ENCODE data around the gene PHLDB1. TPM values are rescaled to one million over a fixed set of nuclear protein-coding genes. Genes with fewer than 3 reads are reported as not detected.

PHLDB1 gene
- total and polyA plus RNA-seq, 5 donors: 110 to 177 (median 136) TPM

- ATAC-seq: peak; percentile 5 to 31
- Histone ChIP-seq H3K27me3 (ENCODE audit: control insufficient read depth, insufficient read depth) (no peaks in the 10 kb centered on the region), H3K9me3 (ENCODE audit: control insufficient read depth, low read length) (no peaks in the 10 kb centered on the region), H3K4me3 (ENCODE audit: low read length) (no peak overlapping the region), H3K27ac (ENCODE audit: low read length) (peak overlapping the region; percentile 84), H3K4me1 (ENCODE audit: control insufficient read depth, insufficient read depth, low read length) (peaks cover 26% of the 10 kb centered on the region)
- intact Hi-C loops (cut with DNase I): no loop called here
- DNase-seq: peak; percentile 69 to 83 (median 77)
- 39% methylated on average over 9 of the region's 9 CpGs for WGBS
Measured at GRCh38 chr11:118622376-118623268, 15.2 kb downstream of the PHLDB1 start.

- Histone ChIP-seq H3K27me3 (ENCODE audit: control insufficient read depth, insufficient read depth) (no peaks in the 10 kb centered on the region), H3K27ac (ENCODE audit: low read length) (peak overlapping the region; percentile 84), H3K9me3 (ENCODE audit: control insufficient read depth, low read length) (no peaks in the 10 kb centered on the region), H3K4me3 (ENCODE audit: low read length) (no peak overlapping the region), H3K4me1 (ENCODE audit: control insufficient read depth, insufficient read depth, low read length) (peaks cover 22% of the 10 kb centered on the region)
- WGBS: 53% methylated on average over 4 of the region's 4 CpGs
- DNase-seq (peak in 2 of 3 donors; percentile 61 to 72), ATAC-seq (no peak)
- intact Hi-C loops (cut with DNase I): no loop called here
Measured at GRCh38 chr11:118623269-118623655, 15.8 kb downstream of the PHLDB1 start.

- no peaks in the 10 kb centered on the region for H3K9me3 ChIP-seq (ENCODE audit: control insufficient read depth, low read length)
- H3K27me3 ChIP-seq (ENCODE audit: control insufficient read depth, insufficient read depth): no peaks in the 10 kb centered on the region
- intact Hi-C loops (cut with DNase I): no loop called here
- peaks cover 19% of the 10 kb centered on the region for H3K4me1 ChIP-seq (ENCODE audit: control insufficient read depth, insufficient read depth, low read length)
- DNase-seq: peak; percentile 19 to 41 (median 40)
- no peak overlapping the region for H3K4me3 ChIP-seq (ENCODE audit: low read length)
- 81% methylated on average over 6 of the region's 6 CpGs for WGBS
- no peak overlapping the region for H3K27ac ChIP-seq (ENCODE audit: low read length)
- ATAC-seq: no peak
Measured at GRCh38 chr11:118625036-118625690, 17.7 kb downstream of the PHLDB1 start.

GRCh38 chr11:118625976-118626375 lies 18.6 kb downstream of the PHLDB1 start:
- 83% methylated on average over 2 of the region's 2 CpGs for WGBS
- no peak overlapping the region for H3K4me3 ChIP-seq (ENCODE audit: low read length)
- peaks cover 13% of the 10 kb centered on the region for H3K4me1 ChIP-seq (ENCODE audit: control insufficient read depth, insufficient read depth, low read length)
- H3K27ac ChIP-seq (ENCODE audit: low read length): no peak overlapping the region
- H3K9me3 ChIP-seq (ENCODE audit: control insufficient read depth, low read length): no peaks in the 10 kb centered on the region
- H3K27me3 ChIP-seq (ENCODE audit: control insufficient read depth, insufficient read depth): no peaks in the 10 kb centered on the region
- intact Hi-C loops (cut with DNase I): no loop called here
- DNase-seq (peak in 2 of 3 donors; percentile 16 to 19), ATAC-seq (no peak)

- Histone ChIP-seq H3K4me1 (ENCODE audit: control insufficient read depth, insufficient read depth, low read length) (peaks cover 10% of the 10 kb centered on the region), H3K9me3 (ENCODE audit: control insufficient read depth, low read length) (no peaks in the 10 kb centered on the region), H3K27ac (ENCODE audit: low read length) (peak overlapping the region; percentile 28), H3K4me3 (ENCODE audit: low read length) (no peak overlapping the region), H3K27me3 (ENCODE audit: control insufficient read depth, insufficient read depth) (no peaks in the 10 kb centered on the region)
- WGBS: 83% methylated on average over 10 of the region's 10 CpGs
- intact Hi-C loops (cut with DNase I): no loop called here
- DNase-seq: peak; percentile 19 to 54 (median 50)
- no peak for ATAC-seq
Measured at GRCh38 chr11:118627566-118627965, 20.2 kb downstream of the PHLDB1 start.

- ATAC-seq (no peak), DNase-seq (peak in 1 of 3 donors; percentile 48)
- intact Hi-C loops (cut with DNase I): no loop called here
- Histone ChIP-seq H3K9me3 (ENCODE audit: control insufficient read depth, low read length) (no peaks in the 10 kb centered on the region), H3K27ac (ENCODE audit: low read length) (peak overlapping the region; percentile 28), H3K4me3 (ENCODE audit: low read length) (no peak overlapping the region), H3K4me1 (ENCODE audit: control insufficient read depth, insufficient read depth, low read length) (peaks cover 9% of the 10 kb centered on the region), H3K27me3 (ENCODE audit: control insufficient read depth, insufficient read depth) (no peaks in the 10 kb centered on the region)
- 92% methylated on average over 20 of the region's 20 CpGs for WGBS
Measured at GRCh38 chr11:118628031-118628430, 20.6 kb downstream of the PHLDB1 start.

GRCh38 chr11:118628432-118628831 lies 21.0 kb downstream of the PHLDB1 start:
- H3K27me3 ChIP-seq (ENCODE audit: control insufficient read depth, insufficient read depth): no peaks in the 10 kb centered on the region
- no peaks in the 10 kb centered on the region for H3K9me3 ChIP-seq (ENCODE audit: control insufficient read depth, low read length)
- ATAC-seq: peak; percentile 63
- intact Hi-C loops (cut with DNase I): no loop called here
- no peak overlapping the region for H3K4me3 ChIP-seq (ENCODE audit: low read length)
- WGBS: 70% methylated on average over 13 of the region's 13 CpGs
- H3K27ac ChIP-seq (ENCODE audit: low read length): peak overlapping the region; percentile 28
- peak; percentile 74 to 91 (median 82) for DNase-seq
- peaks cover 9% of the 10 kb centered on the region for H3K4me1 ChIP-seq (ENCODE audit: control insufficient read depth, insufficient read depth, low read length)

GRCh38 chr11:118628861-118629549 lies 21.6 kb downstream of the PHLDB1 start:
- intact Hi-C loops (cut with DNase I): no loop called here
- H3K4me3 ChIP-seq (ENCODE audit: low read length): no peak overlapping the region
- no peaks in the 10 kb centered on the region for H3K9me3 ChIP-seq (ENCODE audit: control insufficient read depth, low read length)
- no peak overlapping the region for H3K27ac ChIP-seq (ENCODE audit: low read length)
- H3K4me1 ChIP-seq (ENCODE audit: control insufficient read depth, insufficient read depth, low read length): peaks cover 12% of the 10 kb centered on the region
- 50% methylated on average over 5 of the region's 5 CpGs for WGBS
- ATAC-seq (no peak), DNase-seq (peak; percentile 9 to 56 (median 40))
- no peaks in the 10 kb centered on the region for H3K27me3 ChIP-seq (ENCODE audit: control insufficient read depth, insufficient read depth)

GRCh38 chr11:118629761-118630661 lies 22.6 kb downstream of the PHLDB1 start:
- H3K27me3 ChIP-seq (ENCODE audit: control insufficient read depth, insufficient read depth): no peaks in the 10 kb centered on the region
- intact Hi-C loops (cut with DNase I): no loop called here
- ATAC-seq (no peak), DNase-seq (peak; percentile 11 to 43 (median 38))
- H3K4me3 ChIP-seq (ENCODE audit: low read length): no peak overlapping the region
- H3K4me1 ChIP-seq (ENCODE audit: control insufficient read depth, insufficient read depth, low read length): peaks cover 13% of the 10 kb centered on the region
- 71% methylated on average over 6 of the region's 6 CpGs for whole genome bisulfite sequencing
- H3K9me3 ChIP-seq (ENCODE audit: control insufficient read depth, low read length): no peaks in the 10 kb centered on the region
- no peak overlapping the region for H3K27ac ChIP-seq (ENCODE audit: low read length)
